H1 (cell line): ENCODE results near the gene GNAL. TPM values are rescaled to one million over a fixed set of nuclear protein-coding genes. Genes with fewer than 3 reads are reported as not detected.

Experiments used
- CBX8 ChIP-seq: fragments of 300-800, 300-1000 bp; sonication (generic); IDR thresholded peaks from 2 replicates; pipeline ENCODE4 v1.7.1; 2016; ENCODE audit warnings: low read depth, low read length, borderline replicate concordance
- CREB1 ChIP-seq: IDR thresholded peaks from 2 replicates; pipeline ENCODE4 v1.6.1; 2012; ENCODE audit warnings: inconsistent platforms
- EP300 ChIP-seq, 2 experiments: IDR thresholded peaks; 1 replicate in 1 of 2; 2 replicates in 1 of 2; pipeline ENCODE4 v1.6.1; 2011 to 2012; ENCODE audit warnings: low read depth in 2 of 2, low read length in 2 of 2, mild to moderate bottlenecking in 2 of 2, borderline replicate concordance in 1 of 2, inconsistent platforms in 1 of 2, moderate library complexity in 1 of 2
- POLR2AphosphoS5 ChIP-seq: IDR thresholded peaks from 2 replicates; pipeline ENCODE4 v1.6.1; 2011; ENCODE audit warnings: low read depth, low read length
- SIX5 ChIP-seq: IDR thresholded peaks from 2 replicates; pipeline ENCODE4 v1.6.1; 2011; ENCODE audit warnings: mild to moderate bottlenecking, low read depth, low read length
- TCF12 ChIP-seq: IDR thresholded peaks from 2 replicates; pipeline ENCODE4 v1.6.1; 2011; ENCODE audit warnings: low read depth, mild to moderate bottlenecking, low read length
- polyA plus RNA-seq, 7 experiments: library from polyadenylated mRNA; depleted of rRNA in 3 of 7; stranded (reverse) in 5 of 7; unstranded in 2 of 7; fragments of >200 nt in 5 of 7; fragments of 200-250 nt in 2 of 7; gene quantifications; 1 replicate in 5 of 7; 2 replicates in 1 of 7; 4 replicates in 1 of 7; pipeline versions ENCODE4 v1.2.1 to v1.2.3, GENCODE V29; 2011 to 2013; ENCODE audit warnings: missing spikeins in 2 of 7, mixed read lengths in 2 of 7
- total RNA-seq: library from RNA; stranded (reverse); fragmentation: NEBNext Ultra II Directional; extraction: Animal tissue kit (Norgen Biotek cat#: 25700); gene quantifications from 2 replicates; pipeline ENCODE4 v1.2.1, GENCODE V29; 2021
- TF ChIP-seq, protein P1 (sequence below): fragments of 300-600 bp; sonication (generic); IDR thresholded peaks from 2 replicates; pipeline ENCODE4 v1.7.1; 2012; ENCODE audit warnings: low read length, moderate library complexity, mild to moderate bottlenecking, inconsistent platforms; ENCODE audit not compliant: insufficient replicate concordance
- TF ChIP-seq, protein P2 (sequence below): IDR thresholded peaks from 2 replicates; pipeline ENCODE4 v1.6.1; 2012; ENCODE audit warnings: low read length, inconsistent platforms

The GNAL gene
- total and polyA plus RNA-seq, 2 of the 8 experiments (the other 6 are each of a cell fraction or from before 2014, with no cell fraction given) = 13.2 to 18.3 TPM

DNA sequence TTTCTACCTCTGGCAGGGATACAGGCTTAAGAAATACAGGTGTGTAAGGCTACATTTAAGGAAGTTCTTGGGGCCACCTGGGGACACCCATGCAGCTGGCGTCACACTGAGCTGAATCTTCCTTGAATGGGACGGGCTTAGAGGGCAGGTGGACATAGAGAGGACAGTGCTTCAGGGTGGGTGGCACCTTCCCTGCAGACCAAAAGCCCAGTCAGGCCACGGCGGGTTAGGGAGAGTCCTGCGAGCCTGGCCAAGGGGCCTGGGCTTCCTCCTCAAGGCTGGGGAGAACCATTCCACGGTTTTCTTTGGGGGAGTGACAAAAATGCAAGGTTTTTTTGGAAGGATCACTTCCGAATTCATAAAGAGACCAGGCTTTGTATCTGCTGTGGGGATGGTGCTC is 73.4 kb downstream of the GNAL start (continued):
- TF ChIP-seq, protein P1, sequence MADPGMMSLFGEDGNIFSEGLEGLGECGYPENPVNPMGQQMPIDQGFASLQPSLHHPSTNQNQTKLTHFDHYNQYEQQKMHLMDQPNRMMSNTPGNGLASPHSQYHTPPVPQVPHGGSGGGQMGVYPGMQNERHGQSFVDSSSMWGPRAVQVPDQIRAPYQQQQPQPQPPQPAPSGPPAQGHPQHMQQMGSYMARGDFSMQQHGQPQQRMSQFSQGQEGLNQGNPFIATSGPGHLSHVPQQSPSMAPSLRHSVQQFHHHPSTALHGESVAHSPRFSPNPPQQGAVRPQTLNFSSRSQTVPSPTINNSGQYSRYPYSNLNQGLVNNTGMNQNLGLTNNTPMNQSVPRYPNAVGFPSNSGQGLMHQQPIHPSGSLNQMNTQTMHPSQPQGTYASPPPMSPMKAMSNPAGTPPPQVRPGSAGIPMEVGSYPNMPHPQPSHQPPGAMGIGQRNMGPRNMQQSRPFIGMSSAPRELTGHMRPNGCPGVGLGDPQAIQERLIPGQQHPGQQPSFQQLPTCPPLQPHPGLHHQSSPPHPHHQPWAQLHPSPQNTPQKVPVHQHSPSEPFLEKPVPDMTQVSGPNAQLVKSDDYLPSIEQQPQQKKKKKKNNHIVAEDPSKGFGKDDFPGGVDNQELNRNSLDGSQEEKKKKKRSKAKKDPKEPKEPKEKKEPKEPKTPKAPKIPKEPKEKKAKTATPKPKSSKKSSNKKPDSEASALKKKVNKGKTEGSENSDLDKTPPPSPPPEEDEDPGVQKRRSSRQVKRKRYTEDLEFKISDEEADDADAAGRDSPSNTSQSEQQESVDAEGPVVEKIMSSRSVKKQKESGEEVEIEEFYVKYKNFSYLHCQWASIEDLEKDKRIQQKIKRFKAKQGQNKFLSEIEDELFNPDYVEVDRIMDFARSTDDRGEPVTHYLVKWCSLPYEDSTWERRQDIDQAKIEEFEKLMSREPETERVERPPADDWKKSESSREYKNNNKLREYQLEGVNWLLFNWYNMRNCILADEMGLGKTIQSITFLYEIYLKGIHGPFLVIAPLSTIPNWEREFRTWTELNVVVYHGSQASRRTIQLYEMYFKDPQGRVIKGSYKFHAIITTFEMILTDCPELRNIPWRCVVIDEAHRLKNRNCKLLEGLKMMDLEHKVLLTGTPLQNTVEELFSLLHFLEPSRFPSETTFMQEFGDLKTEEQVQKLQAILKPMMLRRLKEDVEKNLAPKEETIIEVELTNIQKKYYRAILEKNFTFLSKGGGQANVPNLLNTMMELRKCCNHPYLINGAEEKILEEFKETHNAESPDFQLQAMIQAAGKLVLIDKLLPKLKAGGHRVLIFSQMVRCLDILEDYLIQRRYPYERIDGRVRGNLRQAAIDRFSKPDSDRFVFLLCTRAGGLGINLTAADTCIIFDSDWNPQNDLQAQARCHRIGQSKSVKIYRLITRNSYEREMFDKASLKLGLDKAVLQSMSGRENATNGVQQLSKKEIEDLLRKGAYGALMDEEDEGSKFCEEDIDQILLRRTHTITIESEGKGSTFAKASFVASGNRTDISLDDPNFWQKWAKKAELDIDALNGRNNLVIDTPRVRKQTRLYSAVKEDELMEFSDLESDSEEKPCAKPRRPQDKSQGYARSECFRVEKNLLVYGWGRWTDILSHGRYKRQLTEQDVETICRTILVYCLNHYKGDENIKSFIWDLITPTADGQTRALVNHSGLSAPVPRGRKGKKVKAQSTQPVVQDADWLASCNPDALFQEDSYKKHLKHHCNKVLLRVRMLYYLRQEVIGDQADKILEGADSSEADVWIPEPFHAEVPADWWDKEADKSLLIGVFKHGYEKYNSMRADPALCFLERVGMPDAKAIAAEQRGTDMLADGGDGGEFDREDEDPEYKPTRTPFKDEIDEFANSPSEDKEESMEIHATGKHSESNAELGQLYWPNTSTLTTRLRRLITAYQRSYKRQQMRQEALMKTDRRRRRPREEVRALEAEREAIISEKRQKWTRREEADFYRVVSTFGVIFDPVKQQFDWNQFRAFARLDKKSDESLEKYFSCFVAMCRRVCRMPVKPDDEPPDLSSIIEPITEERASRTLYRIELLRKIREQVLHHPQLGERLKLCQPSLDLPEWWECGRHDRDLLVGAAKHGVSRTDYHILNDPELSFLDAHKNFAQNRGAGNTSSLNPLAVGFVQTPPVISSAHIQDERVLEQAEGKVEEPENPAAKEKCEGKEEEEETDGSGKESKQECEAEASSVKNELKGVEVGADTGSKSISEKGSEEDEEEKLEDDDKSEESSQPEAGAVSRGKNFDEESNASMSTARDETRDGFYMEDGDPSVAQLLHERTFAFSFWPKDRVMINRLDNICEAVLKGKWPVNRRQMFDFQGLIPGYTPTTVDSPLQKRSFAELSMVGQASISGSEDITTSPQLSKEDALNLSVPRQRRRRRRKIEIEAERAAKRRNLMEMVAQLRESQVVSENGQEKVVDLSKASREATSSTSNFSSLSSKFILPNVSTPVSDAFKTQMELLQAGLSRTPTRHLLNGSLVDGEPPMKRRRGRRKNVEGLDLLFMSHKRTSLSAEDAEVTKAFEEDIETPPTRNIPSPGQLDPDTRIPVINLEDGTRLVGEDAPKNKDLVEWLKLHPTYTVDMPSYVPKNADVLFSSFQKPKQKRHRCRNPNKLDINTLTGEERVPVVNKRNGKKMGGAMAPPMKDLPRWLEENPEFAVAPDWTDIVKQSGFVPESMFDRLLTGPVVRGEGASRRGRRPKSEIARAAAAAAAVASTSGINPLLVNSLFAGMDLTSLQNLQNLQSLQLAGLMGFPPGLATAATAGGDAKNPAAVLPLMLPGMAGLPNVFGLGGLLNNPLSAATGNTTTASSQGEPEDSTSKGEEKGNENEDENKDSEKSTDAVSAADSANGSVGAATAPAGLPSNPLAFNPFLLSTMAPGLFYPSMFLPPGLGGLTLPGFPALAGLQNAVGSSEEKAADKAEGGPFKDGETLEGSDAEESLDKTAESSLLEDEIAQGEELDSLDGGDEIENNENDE = no peak
- TF ChIP-seq, protein P2, sequence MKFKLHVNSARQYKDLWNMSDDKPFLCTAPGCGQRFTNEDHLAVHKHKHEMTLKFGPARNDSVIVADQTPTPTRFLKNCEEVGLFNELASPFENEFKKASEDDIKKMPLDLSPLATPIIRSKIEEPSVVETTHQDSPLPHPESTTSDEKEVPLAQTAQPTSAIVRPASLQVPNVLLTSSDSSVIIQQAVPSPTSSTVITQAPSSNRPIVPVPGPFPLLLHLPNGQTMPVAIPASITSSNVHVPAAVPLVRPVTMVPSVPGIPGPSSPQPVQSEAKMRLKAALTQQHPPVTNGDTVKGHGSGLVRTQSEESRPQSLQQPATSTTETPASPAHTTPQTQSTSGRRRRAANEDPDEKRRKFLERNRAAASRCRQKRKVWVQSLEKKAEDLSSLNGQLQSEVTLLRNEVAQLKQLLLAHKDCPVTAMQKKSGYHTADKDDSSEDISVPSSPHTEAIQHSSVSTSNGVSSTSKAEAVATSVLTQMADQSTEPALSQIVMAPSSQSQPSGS = no peak
- no peak for TF ChIP-seq CBX8
- no peak for TF ChIP-seq SIX5
- no peak for TF ChIP-seq EP300 (IDR thresholded peaks at IDR 0.05; ENCODE audit: borderline replicate concordance in 1 of 2, low read depth in 2 of 2, low read length in 2 of 2)
- no peak for TF ChIP-seq TCF12
- no peak for TF ChIP-seq POLR2AphosphoS5
- TF ChIP-seq CREB1 = no peak
